CD4-positive, alpha-beta memory T cell (primary cell): ENCODE measurements around the gene MIF4GD. TPM values are rescaled to one million over a fixed set of nuclear protein-coding genes. Genes with fewer than 3 reads are reported as not detected.

ENCODE experiments used
- polyA plus RNA-seq, 2 donors: library from polyadenylated mRNA; unstranded; fragments of 300-500 nt; fragmentation: Illumina TruSeq; gene quantifications; one replicate each; pipeline ENCODE4 v1.2.3, GENCODE V29; 2021
- total RNA-seq, 2 experiments: library from RNA; stranded (reverse); gene quantifications; one replicate each; pipeline ENCODE4 v1.2.3, GENCODE V29; 2021

MIF4GD gene
- total and polyA plus RNA-seq, 4 experiments from 2014 or later, result 35.8 to 94.3 (median 60.9) TPM

Other genes with a start within 250 kb of the MIF4GD start
- gene ATP5PD, start 224.3 kb downstream of the MIF4GD start, total RNA-seq, result 100 to 1,000 TPM; 167 to 171 TPM
- 100 to 1,000 TPM; 428 to 552 TPM for gene ATP5PD, start 224.3 kb downstream of the MIF4GD start, polyA plus RNA-seq
- 10 to 100 TPM; 31.1 to 31.7 TPM for gene KCTD2, start 224.0 kb downstream of the MIF4GD start, total RNA-seq
- gene KCTD2, start 224.0 kb downstream of the MIF4GD start, polyA plus RNA-seq, result 10 to 100 TPM in 1 of 2 donors, 1 to 10 TPM in 1; 2.3 to 11.6 TPM
- 10 to 100 TPM; 12.5 to 13.9 TPM for gene SLC16A5, start 183.3 kb downstream of the MIF4GD start, total RNA-seq
- 1 to 10 TPM; 2.9 to 3.7 TPM for gene SLC16A5, start 183.3 kb downstream of the MIF4GD start, polyA plus RNA-seq
- gene ARMC7, start 161.3 kb downstream of the MIF4GD start, total RNA-seq, result 10 to 100 TPM; 20.0 to 21.9 TPM
- 1 to 10 TPM; 1.3 to 3.5 TPM for gene ARMC7, start 161.3 kb downstream of the MIF4GD start, polyA plus RNA-seq
- gene NT5C, start 139.5 kb downstream of the MIF4GD start, total RNA-seq, result 10 to 100 TPM; 40.1 to 46.6 TPM
- gene NT5C, start 139.5 kb downstream of the MIF4GD start, polyA plus RNA-seq, result 10 to 100 TPM; 22.4 to 32.6 TPM
- gene JPT1, start 116.7 kb downstream of the MIF4GD start, total RNA-seq, result 10 to 100 TPM; 37.8 to 38.9 TPM
- gene JPT1, start 116.7 kb downstream of the MIF4GD start, polyA plus RNA-seq, result 100 to 1,000 TPM; 105 to 130 TPM
- gene SUMO2, start 88.3 kb downstream of the MIF4GD start, total RNA-seq, result 100 to 1,000 TPM; 255 to 264 TPM
- 100 to 1,000 TPM; 302 to 416 TPM for gene SUMO2, start 88.3 kb downstream of the MIF4GD start, polyA plus RNA-seq
- gene NUP85, start 65.6 kb downstream of the MIF4GD start, total RNA-seq, result 100 to 1,000 TPM; 137 to 164 TPM
- gene NUP85, start 65.6 kb downstream of the MIF4GD start, polyA plus RNA-seq, result 10 to 100 TPM; 33.4 to 49.1 TPM
- 100 to 1,000 TPM; 121 to 122 TPM for gene GGA3, start 9.6 kb downstream of the MIF4GD start, total RNA-seq
- 10 to 100 TPM in 1 of 2 donors, 1 to 10 TPM in 1; 7.7 to 25.8 TPM for gene GGA3, start 9.6 kb downstream of the MIF4GD start, polyA plus RNA-seq
- 10 to 100 TPM; 34.1 to 36.3 TPM for gene MRPS7, start 9.4 kb downstream of the MIF4GD start, total RNA-seq
- 100 to 1,000 TPM; 107 to 150 TPM for gene MRPS7, start 9.4 kb downstream of the MIF4GD start, polyA plus RNA-seq
- 10 to 100 TPM; 19.8 to 21.8 TPM for gene SLC25A19, start 18.2 kb upstream of the MIF4GD start, total RNA-seq
- 10 to 100 TPM; 13.2 to 15.4 TPM for gene SLC25A19, start 18.2 kb upstream of the MIF4GD start, polyA plus RNA-seq
- 100 to 1,000 TPM; 131 to 133 TPM for gene GRB2, start 134.4 kb upstream of the MIF4GD start, total RNA-seq
- 100 to 1,000 TPM; 129 to 155 TPM for gene GRB2, start 134.4 kb upstream of the MIF4GD start, polyA plus RNA-seq
- gene TMEM94, start 185.4 kb upstream of the MIF4GD start, total RNA-seq, result 100 to 1,000 TPM; 109 TPM
- 10 to 100 TPM in 1 of 2 donors, 1 to 10 TPM in 1; 3.9 to 18.0 TPM for gene TMEM94, start 185.4 kb upstream of the MIF4GD start, polyA plus RNA-seq
- under 1 TPM; 0.32 to 0.53 TPM for gene CASKIN2, start 244.3 kb upstream of the MIF4GD start, total RNA-seq
- gene CASKIN2, start 244.3 kb upstream of the MIF4GD start, polyA plus RNA-seq, result not detected
- 10 to 100 TPM; 45.7 to 49.3 TPM for gene TSEN54, start 245.3 kb upstream of the MIF4GD start, total RNA-seq
- 100 to 1,000 TPM in 1 of 2 donors, 10 to 100 TPM in 1; 80.3 to 110 TPM for gene TSEN54, start 245.3 kb upstream of the MIF4GD start, polyA plus RNA-seq